GM12874 (cell line): ENCODE measurements around the gene SUGCT.

Experiments
- TF ChIP-seq, protein P1 (sequence below): IDR thresholded peaks from 2 replicates; pipeline ENCODE4 v1.5.1; 2011; ENCODE audit warnings: low read depth, mild to moderate bottlenecking, control low read depth, low read length, moderate library complexity; ENCODE audit not compliant: insufficient read depth

Gene SUGCT

DNA sequence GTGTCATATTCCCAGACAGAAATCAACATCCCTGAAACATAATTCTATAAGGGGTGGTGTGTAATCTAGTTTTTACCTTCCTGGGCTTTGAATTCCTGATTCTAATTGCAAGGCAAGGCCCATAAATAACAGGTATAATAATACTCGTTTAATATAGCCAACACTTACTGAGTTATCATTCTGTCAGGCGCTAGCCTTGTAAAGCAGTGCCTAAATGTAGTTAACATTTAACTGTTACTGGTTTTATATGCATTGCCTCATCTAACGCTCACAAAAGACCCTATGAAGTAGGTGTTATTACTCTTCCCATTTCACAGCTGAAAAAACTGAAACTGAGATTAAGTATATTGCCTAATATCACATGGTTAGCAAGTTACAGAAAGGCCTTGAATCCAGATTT, 772.5 kb downstream of the SUGCT start:
- TF ChIP-seq, protein P1, sequence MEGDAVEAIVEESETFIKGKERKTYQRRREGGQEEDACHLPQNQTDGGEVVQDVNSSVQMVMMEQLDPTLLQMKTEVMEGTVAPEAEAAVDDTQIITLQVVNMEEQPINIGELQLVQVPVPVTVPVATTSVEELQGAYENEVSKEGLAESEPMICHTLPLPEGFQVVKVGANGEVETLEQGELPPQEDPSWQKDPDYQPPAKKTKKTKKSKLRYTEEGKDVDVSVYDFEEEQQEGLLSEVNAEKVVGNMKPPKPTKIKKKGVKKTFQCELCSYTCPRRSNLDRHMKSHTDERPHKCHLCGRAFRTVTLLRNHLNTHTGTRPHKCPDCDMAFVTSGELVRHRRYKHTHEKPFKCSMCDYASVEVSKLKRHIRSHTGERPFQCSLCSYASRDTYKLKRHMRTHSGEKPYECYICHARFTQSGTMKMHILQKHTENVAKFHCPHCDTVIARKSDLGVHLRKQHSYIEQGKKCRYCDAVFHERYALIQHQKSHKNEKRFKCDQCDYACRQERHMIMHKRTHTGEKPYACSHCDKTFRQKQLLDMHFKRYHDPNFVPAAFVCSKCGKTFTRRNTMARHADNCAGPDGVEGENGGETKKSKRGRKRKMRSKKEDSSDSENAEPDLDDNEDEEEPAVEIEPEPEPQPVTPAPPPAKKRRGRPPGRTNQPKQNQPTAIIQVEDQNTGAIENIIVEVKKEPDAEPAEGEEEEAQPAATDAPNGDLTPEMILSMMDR = no peak

DNA sequence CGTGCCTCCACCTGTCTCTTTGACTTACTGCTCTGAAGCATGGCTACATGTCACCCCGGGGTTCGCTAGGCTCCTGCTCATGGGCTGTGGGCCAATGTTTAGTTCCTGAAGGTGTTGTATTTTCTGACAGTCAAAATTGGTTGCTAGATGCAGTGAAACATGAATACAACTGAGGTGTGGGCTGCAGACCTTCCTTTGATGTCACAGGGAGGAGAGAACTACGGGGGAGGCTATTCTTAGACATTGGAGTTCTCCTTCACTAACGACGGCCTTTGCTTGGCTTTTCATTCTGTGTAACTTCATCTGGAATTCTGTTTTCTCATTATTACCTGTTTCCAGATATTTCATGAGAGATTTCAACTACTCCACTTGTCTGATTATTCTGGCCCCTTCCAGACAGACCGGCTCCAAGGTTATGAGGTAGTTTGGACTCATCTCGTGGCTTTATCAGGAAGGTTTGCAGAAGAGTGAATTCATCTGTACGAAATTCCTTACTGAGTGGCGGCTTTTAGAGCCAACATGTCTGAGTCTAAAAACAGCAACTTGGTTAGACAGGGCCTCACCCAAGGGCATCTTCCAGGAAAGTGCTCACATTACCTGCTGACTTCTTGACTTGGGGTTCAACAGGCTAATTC, 774.7 kb downstream of the SUGCT start:
- TF ChIP-seq, protein P1 = no peak
